MM.1S (cell line): ENCODE results near the gene FAM20A.

Source experiments
- DNase-seq: peaks from one replicate; pipeline ENCODE4 v3.0.0-alpha.2; 2015
- H2AFZ ChIP-seq: fragments of 300-600 bp; sonication (generic); 2 replicates; pipeline ENCODE4 v1.6.0; 2016; ENCODE audit warnings: antibody characterized with exemption, low read length
- H3F3A ChIP-seq: fragments of 300-600 bp; sonication (generic); 2 replicates; pipeline ENCODE4 v1.6.1; 2016; ENCODE audit warnings: mild to moderate bottlenecking, antibody characterized with exemption, low read length, moderate library complexity, mixed read lengths; ENCODE audit not compliant: insufficient read depth
- H3K27ac ChIP-seq: fragments of 300-600 bp; sonication (generic); 2 replicates; pipeline ENCODE4 v1.5.1; 2016; ENCODE audit warnings: mild to moderate bottlenecking, low read length
- H3K27me3 ChIP-seq: fragments of 300-600 bp; sonication (generic); replicated peaks from 2 replicates; pipeline ENCODE4 v1.6.0; 2016; ENCODE audit warnings: low read length; ENCODE audit not compliant: insufficient read depth
- H3K36me3 ChIP-seq: fragments of 300-600 bp; sonication (generic); replicated peaks from 2 replicates; pipeline ENCODE4 v1.6.1; 2016; ENCODE audit warnings: mild to moderate bottlenecking, low read length, mixed read lengths; ENCODE audit not compliant: insufficient read depth
- H3K4me1 ChIP-seq: fragments of 300-600 bp; sonication (generic); 2 replicates; pipeline ENCODE4 v1.6.1; 2016; ENCODE audit warnings: low read length, mixed read lengths
- H3K4me2 ChIP-seq: fragments of 300-600 bp; sonication (generic); 2 replicates; pipeline ENCODE4 v1.6.0; 2016; ENCODE audit warnings: low read depth, low read length
- H3K4me3 ChIP-seq: fragments of 300-600 bp; sonication (generic); 2 replicates; pipeline ENCODE4 v1.5.1; 2016; ENCODE audit warnings: low read length, mixed read lengths
- H3K79me2 ChIP-seq: fragments of 300-600 bp; sonication (generic); 2 replicates; pipeline ENCODE4 v1.6.1; 2016; ENCODE audit warnings: mixed run types, low read length, mixed read lengths
- H3K9ac ChIP-seq: fragments of 300-600 bp; sonication (generic); 2 replicates; pipeline ENCODE4 v1.6.1; 2016; ENCODE audit warnings: low read length, mixed read lengths
- H3K9me2 ChIP-seq: fragments of 300-600 bp; sonication (generic); replicated peaks from 2 replicates; pipeline ENCODE4 v1.6.1; 2016; ENCODE audit warnings: mild to moderate bottlenecking, low read length, mixed read lengths; ENCODE audit not compliant: insufficient read depth
- H3K9me3 ChIP-seq: fragments of 300-600 bp; sonication (generic); replicated peaks from 2 replicates; pipeline ENCODE4 v1.6.1; 2016; ENCODE audit warnings: mild to moderate bottlenecking, low read length, mixed read lengths; ENCODE audit not compliant: insufficient read depth
- H4K20me1 ChIP-seq: fragments of 300-600 bp; sonication (generic); 2 replicates; pipeline ENCODE4 v1.6.1; 2016; ENCODE audit warnings: mild to moderate bottlenecking, low read length, moderate library complexity, mixed read lengths; ENCODE audit not compliant: insufficient read depth
- CTCF ChIP-seq: fragments of 300-600 bp; sonication (generic); IDR thresholded peaks from 2 replicates; pipeline ENCODE4 v1.5.1; 2016; ENCODE audit warnings: antibody characterized with exemption, low read length, mixed read lengths
- EZH2 ChIP-seq: fragments of 300-600 bp; sonication (generic); optimal IDR thresholded peaks from 2 replicates; pipeline ENCODE3; 2017; ENCODE audit warnings: low read depth, mild to moderate bottlenecking, antibody characterized with exemption, low read length, mixed read lengths
- EZH2phosphoT487 ChIP-seq: fragments of 300-600 bp; sonication (generic); IDR thresholded peaks from 2 replicates; pipeline ENCODE4 v1.6.1; 2018; ENCODE audit warnings: antibody characterized with exemption, low read length

FAM20A gene

GRCh38 chr17:68592682-68593641 is 8.2 kb downstream of the FAM20A start:
- no peaks in the 10 kb centered on the region for H4K20me1 ChIP-seq
- H3K9me3 ChIP-seq, result no peaks in the 10 kb centered on the region
- H3F3A ChIP-seq, result no peaks in the 10 kb centered on the region
- H3K4me2 ChIP-seq, result no peak overlapping the region
- H3K9ac ChIP-seq, result no peak overlapping the region
- H2AFZ ChIP-seq, result no peak overlapping the region
- H3K27ac ChIP-seq, result no peak overlapping the region
- no peaks in the 10 kb centered on the region for H3K9me2 ChIP-seq
- H3K36me3 ChIP-seq, result no peaks in the 10 kb centered on the region
- no peaks in the 10 kb centered on the region for H3K27me3 ChIP-seq
- no peak overlapping the region for H3K4me3 ChIP-seq
- 0 out of 2 replicates have a peak, but pooled peaks cover 3% of the 10 kb centered on the region for H3K4me1 ChIP-seq
- DNase-seq, result no peak
- H3K79me2 ChIP-seq, result no peaks in the 10 kb centered on the region
- no peak for TF ChIP-seq EZH2phosphoT487
- TF ChIP-seq EZH2, result no peak
- TF ChIP-seq CTCF, result no peak

GRCh38 chr17:68592009-68592408 is 9.2 kb downstream of the FAM20A start:
- no peaks in the 10 kb centered on the region for H3K27me3 ChIP-seq
- TF ChIP-seq EZH2phosphoT487 (no peak), CTCF (no peak), EZH2 (no peak)
- no peaks in the 10 kb centered on the region for H3K9me3 ChIP-seq
- H3F3A ChIP-seq, result no peaks in the 10 kb centered on the region
- no peak overlapping the region for H3K9ac ChIP-seq
- 0 out of 2 replicates have a peak, but pooled peaks cover 3% of the 10 kb centered on the region for H3K4me1 ChIP-seq
- no peaks in the 10 kb centered on the region for H4K20me1 ChIP-seq
- H2AFZ ChIP-seq, result no peak overlapping the region
- H3K79me2 ChIP-seq, result no peaks in the 10 kb centered on the region
- no peak overlapping the region for H3K27ac ChIP-seq
- DNase-seq, result no peak
- H3K36me3 ChIP-seq, result no peaks in the 10 kb centered on the region
- no peak overlapping the region for H3K4me2 ChIP-seq
- H3K9me2 ChIP-seq, result no peaks in the 10 kb centered on the region
- no peak overlapping the region for H3K4me3 ChIP-seq

DNA sequence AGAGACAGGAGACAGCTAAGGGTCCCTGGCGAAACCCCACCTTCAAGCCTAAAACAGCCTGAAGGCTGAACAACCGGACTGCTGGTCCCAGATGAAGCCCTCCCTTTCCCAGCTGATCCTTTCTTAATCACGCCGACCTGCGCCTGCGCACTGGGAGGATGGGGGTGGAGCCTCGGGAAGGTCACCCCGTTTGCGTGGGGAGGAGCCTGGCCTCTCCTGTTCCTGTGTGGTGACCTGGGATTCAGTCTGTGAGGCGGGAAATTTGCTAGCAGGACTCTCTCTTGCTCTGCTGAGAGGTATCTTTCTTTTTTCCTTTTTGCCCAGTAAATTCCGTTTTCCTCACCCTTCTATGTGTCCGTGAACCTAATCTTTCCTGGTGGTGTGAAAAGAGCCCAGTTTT is 9.6 kb downstream of the FAM20A start:
- no peak overlapping the region for H3K9ac ChIP-seq
- H2AFZ ChIP-seq, result no peak overlapping the region
- H3K27me3 ChIP-seq, result no peaks in the 10 kb centered on the region
- no peaks in the 10 kb centered on the region for H3K9me2 ChIP-seq
- H3K27ac ChIP-seq, result no peak overlapping the region
- DNase-seq, result no peak
- H3K9me3 ChIP-seq, result no peaks in the 10 kb centered on the region
- 0 out of 2 replicates have a peak, but pooled peaks cover 3% of the 10 kb centered on the region for H3K4me1 ChIP-seq
- TF ChIP-seq EZH2phosphoT487 (no peak), CTCF (no peak), EZH2 (no peak)
- H3K36me3 ChIP-seq, result no peaks in the 10 kb centered on the region
- no peak overlapping the region for H3K4me3 ChIP-seq
- no peaks in the 10 kb centered on the region for H3F3A ChIP-seq
- no peaks in the 10 kb centered on the region for H4K20me1 ChIP-seq
- H3K4me2 ChIP-seq, result no peak overlapping the region
- H3K79me2 ChIP-seq, result no peaks in the 10 kb centered on the region
